Fibroblast of mammary gland (primary cell): ENCODE measurements around the gene FCN1.

Source experiments
- DNase-seq: peaks from one replicate; pipeline ENCODE4 v3.0.0-alpha.2; 2010; ENCODE audit warnings: low read depth
- H3K4me3 ChIP-seq: 2 replicates; pipeline ENCODE4 v1.5.1; 2011; ENCODE audit warnings: low read depth, mild to moderate bottlenecking, low read length, moderate library complexity; ENCODE audit not compliant: control insufficient read depth
- CTCF ChIP-seq: conservative IDR thresholded peaks from 2 replicates; pipeline ENCODE4 v1.5.1; 2011; ENCODE audit warnings: low read depth, low read length, inconsistent platforms; ENCODE audit not compliant: control insufficient read depth, insufficient read depth

The FCN1 gene

GRCh38 chr9:134917431-134918373 is at the start of gene FCN1:
FCN1 (minus strand) TSS chr9:134917912; CDS start chr9:134917871, 41 bp downstream.
- no peak within 1 kb of the TSS for H3K4me3 ChIP-seq
- no peak for DNase-seq
- TF ChIP-seq CTCF = no peak

GRCh38 chr9:134966697-134967546 is 49.2 kb upstream of the FCN1 start:
- no peak for TF ChIP-seq CTCF
- no peak overlapping the region for H3K4me3 ChIP-seq

GRCh38 chr9:134966270-134966669 is 48.6 kb upstream of the FCN1 start:
- no peak for TF ChIP-seq CTCF
- H3K4me3 ChIP-seq = no peak overlapping the region
- DNase-seq = no peak

More at GRCh38 chr9:134966697-134967546, 49.2 kb upstream of the FCN1 start:
- no peak for DNase-seq

GRCh38 chr9:134965851-134966250 is 48.1 kb upstream of the FCN1 start:
- no peak overlapping the region for H3K4me3 ChIP-seq
- DNase-seq = no peak
- TF ChIP-seq CTCF = no peak

- no peak for TF ChIP-seq CTCF
- H3K4me3 ChIP-seq = no peak overlapping the region
- no peak for DNase-seq
Measured at GRCh38 chr9:134965411-134965810, 47.7 kb upstream of the FCN1 start.

GRCh38 chr9:134964271-134965055 is 46.8 kb upstream of the FCN1 start:
- no peak for TF ChIP-seq CTCF
- no peak for DNase-seq
- no peak overlapping the region for H3K4me3 ChIP-seq
